GM12865 (cell line): Measurements from ENCODE around the gene SIL1.

Source experiments
- DNase-seq: peaks from one replicate; pipeline ENCODE4 v3.0.0; 2010; ENCODE audit warnings: low read depth
- H3K4me3 ChIP-seq: 2 replicates; pipeline ENCODE4 v1.5.1; 2011; ENCODE audit warnings: mild to moderate bottlenecking, low read depth, low read length, control low read depth
- CTCF ChIP-seq: IDR thresholded peaks from 2 replicates; pipeline ENCODE4 v1.5.1; 2011; ENCODE audit warnings: low read length, control low read depth, low read depth, inconsistent platforms; ENCODE audit not compliant: insufficient read depth; ENCODE audit errors: missing control alignments

Gene SIL1

GRCh38 chr5:139110526-139111168 is 87.5 kb downstream of the SIL1 start:
- no peak for TF ChIP-seq CTCF
- H3K4me3 ChIP-seq = no peak overlapping the region
- no peak for DNase-seq

GRCh38 chr5:139108063-139108824 is 89.9 kb downstream of the SIL1 start:
- no peak overlapping the region for H3K4me3 ChIP-seq
- no peak for TF ChIP-seq CTCF
- no peak for DNase-seq

GRCh38 chr5:139105621-139106071 is 92.5 kb downstream of the SIL1 start:
- H3K4me3 ChIP-seq = no peak overlapping the region
- no peak for TF ChIP-seq CTCF
- DNase-seq = no peak

- no peak for TF ChIP-seq CTCF
- no peak overlapping the region for H3K4me3 ChIP-seq
- no peak for DNase-seq
Measured at GRCh38 chr5:139104577-139105276, 93.4 kb downstream of the SIL1 start.

GRCh38 chr5:139103762-139104161 is 94.4 kb downstream of the SIL1 start:
- no peak for TF ChIP-seq CTCF
- no peak overlapping the region for H3K4me3 ChIP-seq
- DNase-seq = no peak

GRCh38 chr5:139100825-139101224 is 97.3 kb downstream of the SIL1 start:
- no peak for TF ChIP-seq CTCF
- no peak for DNase-seq
- no peak overlapping the region for H3K4me3 ChIP-seq
